GM19397 (cell line): ENCODE measurements around the gene PRDX2.
A peak's percentile ranks its signal among the peaks of the same experiment; 100 is the strongest.

Experiments
- ATAC-seq: cut with Tn5 transposase; IDR thresholded peaks from one replicate; pipeline ENCODE4 v1.9.1; 2021; ENCODE audit warnings: mild to moderate bottlenecking, moderate library complexity; ENCODE audit not compliant: unreplicated experiment

Gene PRDX2

DNA sequence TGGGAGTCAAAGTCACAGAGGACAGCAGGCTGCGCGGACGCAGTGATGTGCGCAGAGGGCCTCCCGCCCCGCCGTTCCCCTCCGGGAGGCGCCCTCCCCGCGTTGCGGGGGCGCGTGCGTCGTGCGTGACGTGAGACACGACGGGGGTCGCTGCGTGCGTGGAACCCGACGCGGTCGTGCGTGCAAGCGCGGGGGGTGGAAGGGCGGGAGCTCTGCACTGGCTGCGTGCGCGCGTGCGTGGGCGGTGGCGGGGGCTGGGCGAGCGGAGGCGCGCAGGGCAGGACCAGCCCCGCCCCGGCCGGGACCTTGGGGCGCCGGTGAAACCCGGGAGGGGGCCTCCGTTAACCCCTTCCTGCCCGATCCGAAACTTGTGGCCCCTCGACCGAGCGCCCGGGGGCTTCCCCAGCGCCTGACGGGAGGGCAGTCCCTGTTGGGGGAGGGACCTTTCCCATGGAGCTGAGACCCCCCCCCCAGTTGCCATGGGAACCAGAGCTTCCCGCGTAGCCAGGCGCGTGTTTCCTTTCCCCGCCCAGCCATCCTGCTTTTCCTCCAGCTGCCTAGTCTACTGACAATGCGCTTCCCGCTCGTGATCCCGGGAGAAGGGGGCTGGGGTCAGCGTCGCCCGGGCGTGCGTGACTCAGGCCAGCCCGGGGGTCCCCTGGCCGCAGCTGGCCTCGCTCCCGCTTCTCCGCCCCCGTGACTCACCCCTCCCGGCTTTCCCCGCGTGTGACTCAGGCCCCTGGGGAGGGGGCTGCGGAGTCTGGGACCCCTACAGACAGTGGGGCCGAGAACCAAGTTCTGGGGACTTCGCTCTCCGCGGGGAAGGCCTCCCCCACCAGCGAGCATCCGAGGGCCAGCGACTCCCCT lies 18.9 kb downstream of the PRDX2 start:
- no peak for ATAC-seq

GRCh38 chr19:12782174-12782423 lies 19.5 kb downstream of the PRDX2 start:
- no peak for ATAC-seq

DNA sequence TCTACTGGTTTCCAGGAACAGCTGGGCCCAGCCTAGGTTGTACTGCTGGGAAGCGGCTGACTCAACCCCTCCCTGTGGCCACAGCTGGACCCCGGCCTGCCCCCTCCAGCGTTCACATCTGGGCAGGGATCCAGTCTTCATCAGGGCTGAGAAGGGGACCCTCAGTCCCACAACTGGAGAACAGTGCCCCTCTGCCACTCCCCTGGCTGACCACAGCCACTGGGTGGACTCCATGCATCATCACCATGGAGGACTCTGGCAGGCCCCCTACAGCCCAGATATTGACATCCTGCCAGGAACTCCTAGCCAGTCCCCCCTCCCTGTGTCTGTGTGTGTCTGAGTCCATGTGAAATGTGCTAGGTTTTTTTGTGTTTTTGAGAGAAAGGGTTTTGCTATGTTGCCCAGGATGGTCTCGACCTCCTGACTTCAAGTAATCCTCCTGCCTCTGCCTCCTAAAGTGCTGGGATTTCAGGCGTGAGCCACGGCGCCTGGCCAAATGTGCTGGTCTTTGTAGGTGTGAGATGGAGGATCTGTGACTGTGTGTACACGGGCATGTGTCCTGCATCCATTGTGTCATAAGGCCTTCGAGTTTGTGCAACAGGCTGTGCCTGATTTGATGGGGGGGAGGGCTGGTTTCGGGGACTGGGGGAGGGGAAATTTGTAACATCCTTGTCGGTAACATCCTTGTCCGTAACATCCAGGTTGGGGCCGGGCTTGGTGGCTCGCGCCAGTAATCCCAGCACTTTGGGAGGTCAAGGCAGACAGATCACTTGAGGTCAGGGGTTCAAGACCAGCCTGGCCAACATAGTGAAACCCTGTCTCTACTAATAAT lies 22.2 kb downstream of the PRDX2 start:
- ATAC-seq = no peak

GRCh38 chr19:12778905-12779161 lies 22.8 kb downstream of the PRDX2 start:
- ATAC-seq = no peak

GRCh38 chr19:12778017-12778904 lies 23.3 kb downstream of the PRDX2 start:
- ATAC-seq = no peak

DNA sequence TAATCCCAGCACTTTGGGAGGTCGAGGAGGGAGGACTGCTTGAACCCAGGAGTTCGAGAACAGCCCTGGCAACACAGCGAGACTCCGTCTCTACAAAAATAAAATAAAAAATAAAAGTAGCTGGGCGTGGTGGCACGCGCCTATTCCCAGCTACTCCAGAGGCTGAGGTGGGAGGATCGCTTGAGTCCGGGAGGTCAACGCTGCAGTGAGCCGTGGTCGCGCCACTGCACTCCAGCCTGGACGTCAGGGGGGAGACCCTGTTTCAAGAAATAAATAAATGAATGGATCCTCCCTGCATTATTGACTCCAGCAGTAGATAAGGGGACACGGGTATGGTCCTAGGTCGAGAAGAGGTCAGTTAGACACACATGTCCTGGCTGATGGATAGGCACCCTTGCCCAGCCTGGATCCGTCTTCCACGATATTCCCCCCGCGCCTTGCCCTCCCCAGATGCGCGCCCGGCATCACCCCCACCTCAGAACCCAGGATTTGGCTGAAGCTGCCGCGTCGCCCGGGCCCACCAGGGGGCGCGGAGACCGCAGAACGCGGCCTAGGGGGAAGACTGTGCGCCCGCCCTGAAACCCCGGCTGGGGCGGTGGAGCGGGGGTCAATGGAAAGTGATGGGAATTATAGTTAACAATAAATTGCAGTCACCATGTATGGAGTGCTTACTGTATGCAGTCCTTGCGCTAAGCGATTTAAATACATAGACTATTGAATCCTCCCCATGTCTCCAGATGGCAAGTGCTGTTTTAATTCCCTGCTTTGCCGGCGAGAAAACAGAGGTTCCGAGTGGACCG lies 24.2 kb downstream of the PRDX2 start:
- ATAC-seq = peak; percentile 33

DNA sequence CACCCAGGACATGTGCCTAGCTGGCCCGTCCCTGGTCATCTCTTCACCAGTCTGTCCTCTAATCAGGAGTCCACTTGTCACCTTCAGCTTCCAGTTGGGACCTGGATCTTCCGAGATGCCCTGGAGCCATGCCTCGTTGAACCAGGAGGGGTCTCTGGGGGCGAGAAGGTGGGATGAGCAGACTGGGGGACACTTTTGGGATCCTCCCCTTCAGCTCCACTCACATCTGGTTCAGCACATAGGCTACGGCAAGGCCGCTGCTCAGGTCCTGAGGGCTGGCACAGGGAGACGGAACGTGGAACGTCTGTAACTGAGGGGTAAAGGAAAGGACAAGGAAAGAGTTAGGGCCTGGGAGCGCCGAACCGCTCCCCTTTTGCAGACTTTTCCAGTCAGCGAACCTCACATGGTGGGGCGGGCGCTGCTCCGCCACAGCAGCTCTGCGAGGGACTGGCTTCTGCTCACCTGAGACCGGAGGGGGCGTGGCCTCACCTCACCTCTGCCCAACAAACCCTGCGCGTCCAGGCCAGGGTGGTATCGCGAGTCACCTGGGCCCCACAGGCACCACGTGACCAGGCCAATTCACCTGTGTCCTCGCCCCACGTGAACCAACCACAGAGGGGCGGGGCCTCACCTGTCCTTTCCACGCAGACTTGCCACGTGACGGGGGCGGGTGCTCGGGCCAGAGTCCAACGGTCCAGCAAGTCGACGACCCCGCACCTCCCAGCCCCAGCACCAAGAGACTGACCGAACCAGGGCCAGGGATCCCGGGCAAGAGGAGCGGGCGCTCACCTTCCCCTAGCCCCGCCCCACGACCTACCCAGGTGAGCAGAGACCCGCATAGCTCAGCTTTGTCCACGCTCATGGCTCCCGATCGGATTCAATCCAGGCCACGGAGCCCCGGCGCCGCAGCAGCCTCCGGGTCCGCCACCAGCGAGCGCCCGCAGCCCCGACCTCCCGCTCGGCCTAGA lies 26.7 kb downstream of the PRDX2 start, which contains the start of gene HOOK2:
Gene HOOK2, minus strand, starts transcription at position 965 of the 968 bp plus-strand sequence. Its CDS starts 103 bp downstream, at position 862.
- no peak for ATAC-seq

DNA sequence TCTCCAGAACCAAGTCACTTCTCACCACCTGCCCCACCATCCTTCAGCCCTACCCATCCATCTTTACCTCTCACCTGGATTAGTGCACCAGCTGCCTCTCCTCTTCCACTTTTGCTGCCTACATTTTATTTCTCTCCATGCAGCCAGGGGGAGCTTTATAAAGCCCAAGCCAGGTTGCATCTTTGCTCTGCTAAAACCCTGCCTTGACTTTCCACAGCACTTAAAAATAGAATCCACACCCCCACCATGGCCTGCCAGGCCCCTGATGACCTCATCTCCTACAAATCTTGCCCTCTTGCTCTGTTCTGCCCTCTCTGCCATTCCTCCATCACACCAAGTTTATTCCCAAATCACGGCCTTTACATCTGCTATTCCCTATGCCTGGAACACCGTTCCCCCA lies 28.0 kb downstream of the PRDX2 start:
- no peak for ATAC-seq

GRCh38 chr19:12772323-12772722 lies 29.3 kb downstream of the PRDX2 start:
- no peak for ATAC-seq

DNA sequence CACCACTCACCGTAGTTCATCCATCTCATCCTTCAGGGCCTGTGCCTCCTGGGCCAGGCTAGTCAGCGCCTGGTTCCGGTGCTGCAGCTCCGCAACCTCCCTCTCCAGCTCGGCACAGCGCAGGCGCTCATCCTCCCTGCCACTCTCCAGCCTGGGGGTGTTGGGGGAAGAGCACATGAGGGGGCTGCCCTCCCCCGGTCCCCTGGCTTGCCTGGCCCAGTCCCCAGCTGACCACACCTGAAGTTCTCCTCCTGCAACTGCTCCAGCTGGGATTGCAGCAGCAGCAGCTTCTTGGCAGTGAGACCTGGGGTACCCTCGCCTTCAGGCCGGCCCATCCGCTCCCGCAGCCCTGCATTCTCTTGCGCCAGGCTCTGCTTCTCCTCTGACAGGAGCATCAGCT lies 30.7 kb downstream of the PRDX2 start:
- no peak for ATAC-seq

- no peak for ATAC-seq
These were observed 31.9 kb downstream of the PRDX2 start for GRCh38 chr19:12769689-12770088.

GRCh38 chr19:12767666-12768065 lies 33.9 kb downstream of the PRDX2 start:
- no peak for ATAC-seq

- no peak for ATAC-seq
These were observed 34.5 kb downstream of the PRDX2 start for GRCh38 chr19:12767150-12767549.

- no peak for ATAC-seq
These were observed 35.5 kb downstream of the PRDX2 start for GRCh38 chr19:12766051-12766521.

DNA sequence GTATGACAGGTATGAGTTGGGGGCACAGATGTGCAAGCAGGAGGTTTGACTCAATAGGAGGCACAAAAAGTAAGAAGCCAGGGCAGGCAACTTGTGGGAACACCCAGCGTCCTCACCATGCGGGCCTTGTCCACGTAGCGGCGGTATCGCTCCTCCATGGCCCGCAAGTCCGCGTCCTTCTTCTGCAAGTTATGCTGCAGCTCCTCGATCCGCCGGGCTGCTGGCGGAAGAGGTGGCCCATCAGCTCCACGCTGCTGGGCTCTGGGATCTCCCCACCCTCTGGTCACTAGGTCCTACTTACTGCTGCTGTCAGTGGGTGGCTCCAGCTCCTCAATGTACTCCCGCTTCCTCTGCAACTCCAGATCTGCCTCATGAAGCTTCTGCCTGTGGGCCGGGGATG lies 36.9 kb downstream of the PRDX2 start:
- ATAC-seq = no peak

DNA sequence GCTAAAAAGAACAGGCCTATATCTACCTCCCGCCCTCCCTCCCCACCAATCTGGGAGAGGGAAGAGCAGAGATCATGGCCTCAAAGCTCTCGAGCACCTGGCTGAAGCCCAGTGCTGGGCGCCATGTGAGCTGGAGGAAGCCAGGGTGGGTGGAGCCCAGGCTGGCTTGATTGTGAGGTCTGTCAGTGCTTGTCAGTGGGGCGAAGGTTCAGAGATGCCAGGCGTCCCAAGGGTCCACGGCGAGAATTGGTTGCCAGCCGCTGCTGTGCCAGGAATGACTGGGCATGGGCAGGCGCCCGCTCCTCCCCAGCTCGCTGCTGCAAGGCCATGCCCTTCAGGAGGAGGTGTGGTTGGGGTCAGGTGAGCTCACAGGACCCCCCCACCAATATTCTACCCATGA lies 38.5 kb downstream of the PRDX2 start:
- ATAC-seq = no peak

- no peak for ATAC-seq
These were observed 41.9 kb downstream of the PRDX2 start for GRCh38 chr19:12759686-12760085.

GRCh38 chr19:12757544-12758274 lies 43.9 kb downstream of the PRDX2 start:
- ATAC-seq = no peak
